ENCODE measurements around the gene DOCK9. TPM values are rescaled to one million over a fixed set of nuclear protein-coding genes. Genes with fewer than 3 reads are reported as not detected.

Gene DOCK9
- total RNA-seq, 1 experiment from 2014 or later, result 31.7 TPM

DNA sequence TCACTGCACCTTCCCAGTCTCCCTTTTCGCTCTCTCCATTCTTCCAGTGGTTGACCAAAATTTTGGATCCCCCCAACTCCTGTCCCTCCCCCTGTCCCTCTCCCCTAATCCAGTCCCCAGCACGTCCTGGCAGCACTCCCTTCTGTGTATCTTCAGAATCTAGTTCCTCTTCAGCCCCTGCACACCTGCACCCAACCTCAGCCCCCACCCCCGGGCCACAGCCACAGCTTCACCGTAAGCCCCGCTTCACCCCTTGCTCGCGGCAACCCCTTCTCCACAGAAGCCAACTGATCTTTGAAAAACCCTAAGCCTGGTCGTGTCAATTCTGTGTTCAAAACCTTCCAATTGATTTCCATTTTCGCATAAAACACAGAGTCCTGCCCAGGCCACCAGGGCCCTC is 189.9 kb downstream of the DOCK9 start:
- Histone ChIP-seq H3K4me3 (ENCODE audit: low read length) (no peak overlapping the region), H3K27ac (ENCODE audit: low read length) (no peak overlapping the region), H3K9ac (ENCODE audit: low read length) (no peak overlapping the region), H3K79me2 (ENCODE audit: low read length) (no peaks in the 10 kb centered on the region), H3K9me2 (replicated peaks; ENCODE audit: low read length) (no peaks in the 10 kb centered on the region), H3K4me2 (ENCODE audit: low read length) (no peak overlapping the region), H4K20me1 (ENCODE audit: low read length) (no peaks in the 10 kb centered on the region), H3F3A (ENCODE audit: low read length, unreplicated experiment) (no peaks in the 10 kb centered on the region), H3K4me1 (ENCODE audit: insufficient read depth, low read length) (no peaks in the 10 kb centered on the region), H3K27me3 (ENCODE audit: low read length) (no peaks in the 10 kb centered on the region), H2AFZ (ENCODE audit: low read length) (no peak overlapping the region), H3K9me3 (ENCODE audit: low read length) (no peaks in the 10 kb centered on the region), H3K36me3 (ENCODE audit: low read depth, low read length) (no peaks in the 10 kb centered on the region)
- ATAC-seq (no peak), DNase-seq (no peak)
- CTCF ChIA-PET, result no interaction called here
- TF ChIP-seq, protein P1, sequence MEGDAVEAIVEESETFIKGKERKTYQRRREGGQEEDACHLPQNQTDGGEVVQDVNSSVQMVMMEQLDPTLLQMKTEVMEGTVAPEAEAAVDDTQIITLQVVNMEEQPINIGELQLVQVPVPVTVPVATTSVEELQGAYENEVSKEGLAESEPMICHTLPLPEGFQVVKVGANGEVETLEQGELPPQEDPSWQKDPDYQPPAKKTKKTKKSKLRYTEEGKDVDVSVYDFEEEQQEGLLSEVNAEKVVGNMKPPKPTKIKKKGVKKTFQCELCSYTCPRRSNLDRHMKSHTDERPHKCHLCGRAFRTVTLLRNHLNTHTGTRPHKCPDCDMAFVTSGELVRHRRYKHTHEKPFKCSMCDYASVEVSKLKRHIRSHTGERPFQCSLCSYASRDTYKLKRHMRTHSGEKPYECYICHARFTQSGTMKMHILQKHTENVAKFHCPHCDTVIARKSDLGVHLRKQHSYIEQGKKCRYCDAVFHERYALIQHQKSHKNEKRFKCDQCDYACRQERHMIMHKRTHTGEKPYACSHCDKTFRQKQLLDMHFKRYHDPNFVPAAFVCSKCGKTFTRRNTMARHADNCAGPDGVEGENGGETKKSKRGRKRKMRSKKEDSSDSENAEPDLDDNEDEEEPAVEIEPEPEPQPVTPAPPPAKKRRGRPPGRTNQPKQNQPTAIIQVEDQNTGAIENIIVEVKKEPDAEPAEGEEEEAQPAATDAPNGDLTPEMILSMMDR (conservative IDR thresholded peaks at IDR 0.05; ENCODE audit: low read depth, low read length), result no peak
- no peak for TF ChIP-seq EZH2 (IDR thresholded peaks at IDR 0.05; ENCODE audit: low read length, unreplicated experiment)
- intact Hi-C loops (cut with micrococcal nuclease), result no loop called here
- POLR2A ChIA-PET (ENCODE audit: unreplicated experiment), result no interaction called here
- no TSS peak for BruUV-seq (replicated peaks)

DNA sequence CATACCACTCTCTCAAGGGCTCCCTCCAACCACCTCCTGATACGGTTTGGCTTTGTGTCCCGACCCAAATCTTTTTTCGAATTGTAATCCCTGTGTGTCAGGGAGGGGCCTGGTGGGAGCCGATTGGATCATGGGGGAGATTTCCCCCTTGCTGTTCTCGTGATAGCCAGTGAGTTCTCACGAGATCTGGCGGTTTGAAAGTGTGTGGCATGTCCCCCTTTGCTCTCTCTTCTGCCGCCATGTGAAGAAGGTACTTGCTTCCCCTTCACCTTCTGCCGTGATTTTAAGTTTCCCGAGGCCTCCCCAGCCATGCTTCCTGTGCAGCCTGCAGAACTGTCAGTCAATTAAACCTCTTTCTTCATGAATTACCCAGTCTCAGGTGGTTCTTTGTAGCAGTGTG is 190.7 kb downstream of the DOCK9 start:
- no peak overlapping the region for H3K9ac ChIP-seq (ENCODE audit: low read length)
- DNase-seq, result no peak
- no TSS peak for BruUV-seq (replicated peaks)
- no peaks in the 10 kb centered on the region for H3K9me3 ChIP-seq (ENCODE audit: low read length)
- POLR2A ChIA-PET (ENCODE audit: unreplicated experiment), result no interaction called here
- no peak for ATAC-seq
- H3K27ac ChIP-seq (ENCODE audit: low read length), result no peak overlapping the region
- H3K4me2 ChIP-seq (ENCODE audit: low read length), result no peak overlapping the region
- H4K20me1 ChIP-seq (ENCODE audit: low read length), result no peaks in the 10 kb centered on the region
- no peaks in the 10 kb centered on the region for H3F3A ChIP-seq (ENCODE audit: low read length, unreplicated experiment)
- no peak overlapping the region for H3K4me3 ChIP-seq (ENCODE audit: low read length)
- no peaks in the 10 kb centered on the region for H3K4me1 ChIP-seq (ENCODE audit: insufficient read depth, low read length)
- intact Hi-C loops (cut with micrococcal nuclease), result no loop called here
- no peaks in the 10 kb centered on the region for H3K36me3 ChIP-seq (ENCODE audit: low read depth, low read length)
- no peaks in the 10 kb centered on the region for H3K79me2 ChIP-seq (ENCODE audit: low read length)
- H3K27me3 ChIP-seq (ENCODE audit: low read length), result no peaks in the 10 kb centered on the region
- no peak overlapping the region for H2AFZ ChIP-seq (ENCODE audit: low read length)
- TF ChIP-seq EZH2phosphoT487 (IDR thresholded peaks at IDR 0.05; ENCODE audit: borderline replicate concordance, low read length), result no peak
- TF ChIP-seq, protein P1 (conservative IDR thresholded peaks at IDR 0.05; ENCODE audit: low read depth, low read length), result no peak
- TF ChIP-seq EZH2 (IDR thresholded peaks at IDR 0.05; ENCODE audit: low read length, unreplicated experiment), result no peak
- H3K9me2 ChIP-seq (replicated peaks; ENCODE audit: low read length), result no peaks in the 10 kb centered on the region
- CTCF ChIA-PET, result no interaction called here

DNA sequence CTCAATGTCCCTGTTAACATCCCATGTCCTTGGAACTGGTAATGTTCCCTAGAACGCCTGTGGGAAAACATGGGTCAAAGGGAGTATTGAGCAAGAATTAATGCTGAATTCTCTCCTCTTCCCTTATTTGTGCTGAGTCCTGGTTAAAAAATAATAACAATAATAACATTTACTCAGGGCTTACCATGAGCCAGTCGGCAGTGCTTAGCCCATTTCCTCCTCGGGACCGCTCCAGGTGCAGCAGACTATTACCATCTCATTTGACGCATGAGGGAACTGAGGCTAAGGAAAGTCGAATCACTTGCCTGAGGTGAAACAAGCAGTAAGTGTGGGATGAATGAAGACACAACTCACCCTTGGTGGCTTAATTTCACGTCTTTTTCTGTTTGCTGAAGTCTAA is 191.8 kb downstream of the DOCK9 start:
- Histone ChIP-seq H3K4me3 (ENCODE audit: low read length) (no peak overlapping the region), H3K9me3 (ENCODE audit: low read length) (no peaks in the 10 kb centered on the region), H3K9me2 (replicated peaks; ENCODE audit: low read length) (no peaks in the 10 kb centered on the region), H2AFZ (ENCODE audit: low read length) (no peak overlapping the region), H4K20me1 (ENCODE audit: low read length) (no peaks in the 10 kb centered on the region), H3K27me3 (ENCODE audit: low read length) (no peaks in the 10 kb centered on the region), H3K79me2 (ENCODE audit: low read length) (no peaks in the 10 kb centered on the region), H3K9ac (ENCODE audit: low read length) (no peak overlapping the region), H3K36me3 (ENCODE audit: low read depth, low read length) (no peaks in the 10 kb centered on the region), H3K27ac (ENCODE audit: low read length) (no peak overlapping the region), H3K4me2 (ENCODE audit: low read length) (no peak overlapping the region), H3K4me1 (ENCODE audit: insufficient read depth, low read length) (no peaks in the 10 kb centered on the region), H3F3A (ENCODE audit: low read length, unreplicated experiment) (no peaks in the 10 kb centered on the region)
- DNase-seq (no peak), ATAC-seq (no peak)
- ChIA-PET CTCF (no interaction called here), POLR2A (ENCODE audit: unreplicated experiment) (no interaction called here)
- BruUV-seq (replicated peaks), result no TSS peak
- intact Hi-C loops (cut with micrococcal nuclease), result no loop called here
- TF ChIP-seq EZH2 (IDR thresholded peaks at IDR 0.05; ENCODE audit: low read length, unreplicated experiment) (no peak), EZH2phosphoT487 (IDR thresholded peaks at IDR 0.05; ENCODE audit: borderline replicate concordance, low read length) (no peak)
- TF ChIP-seq, protein P1 (conservative IDR thresholded peaks at IDR 0.05; ENCODE audit: low read depth, low read length), result no peak
